Skin epidermis (tissue), 12 donors: ENCODE results near the gene PTPRT.
"Not testable (repeated sequence)": the region's sequence is repeated elsewhere in the genome, so short reads cannot be mapped to it uniquely, and the experiment has no call there.

Experiments used
- H3K27ac ChIP-seq, 21 experiments: fragments of 200-600 bp; sonication (generic) in 11 of 21; one replicate each; pipeline ENCODE4 v1.5.0; 2020; ENCODE audit warnings: mild to moderate bottlenecking in 3 of 21, inconsistent platforms in 2 of 21, moderate library complexity in 2 of 21
- H3K4me3 ChIP-seq, 7 experiments: fragments of 200-600 bp; sonication (generic) in 2 of 7; one replicate each; pipeline ENCODE4 v1.5.0; 2020; ENCODE audit warnings: inconsistent platforms in 2 of 7, mild to moderate bottlenecking in 2 of 7, moderate library complexity in 1 of 7

The PTPRT gene

DNA sequence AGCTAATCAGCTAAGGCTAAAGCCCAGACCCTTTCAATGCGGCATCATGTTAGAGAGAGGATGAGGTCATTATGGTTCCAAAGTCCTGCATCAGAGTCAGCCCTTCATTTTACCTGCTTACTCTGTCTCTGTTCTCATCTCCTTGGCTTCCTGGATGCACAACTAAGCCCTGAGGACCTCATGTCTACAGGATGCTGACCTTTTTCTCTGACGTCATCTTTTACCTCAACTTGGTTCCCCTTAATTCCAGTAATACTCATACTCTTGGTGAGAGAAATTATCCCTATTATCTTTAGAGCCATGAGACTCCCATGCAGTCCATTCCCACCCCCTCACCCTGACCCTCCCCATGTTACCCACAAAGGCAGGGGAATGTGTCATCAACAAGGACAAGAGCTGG lies 935.0 kb downstream of the PTPRT start:
- no peak overlapping the region for H3K4me3 ChIP-seq
- no peak overlapping the region for H3K27ac ChIP-seq

DNA sequence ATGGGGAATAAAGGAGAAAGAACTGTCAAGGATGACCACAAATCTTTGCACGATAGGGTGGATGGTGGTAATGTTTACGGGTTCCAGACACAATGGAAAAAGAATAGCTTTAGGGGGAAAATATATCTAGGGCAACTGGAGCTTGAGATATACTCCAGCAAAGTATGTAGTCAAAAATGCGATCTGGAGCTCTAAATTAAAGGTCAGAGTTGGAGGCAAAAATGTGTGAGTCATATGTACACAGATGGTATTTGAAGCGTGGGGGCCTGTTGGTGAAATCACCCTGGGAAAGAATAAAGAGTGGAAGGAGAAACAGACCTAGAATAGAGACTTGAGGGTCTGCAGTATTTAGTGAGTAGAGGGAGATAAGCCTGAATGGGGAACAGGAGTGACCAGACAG lies 937.6 kb downstream of the PTPRT start:
- H3K4me3 ChIP-seq, result no peak overlapping the region
- no peak overlapping the region for H3K27ac ChIP-seq

DNA sequence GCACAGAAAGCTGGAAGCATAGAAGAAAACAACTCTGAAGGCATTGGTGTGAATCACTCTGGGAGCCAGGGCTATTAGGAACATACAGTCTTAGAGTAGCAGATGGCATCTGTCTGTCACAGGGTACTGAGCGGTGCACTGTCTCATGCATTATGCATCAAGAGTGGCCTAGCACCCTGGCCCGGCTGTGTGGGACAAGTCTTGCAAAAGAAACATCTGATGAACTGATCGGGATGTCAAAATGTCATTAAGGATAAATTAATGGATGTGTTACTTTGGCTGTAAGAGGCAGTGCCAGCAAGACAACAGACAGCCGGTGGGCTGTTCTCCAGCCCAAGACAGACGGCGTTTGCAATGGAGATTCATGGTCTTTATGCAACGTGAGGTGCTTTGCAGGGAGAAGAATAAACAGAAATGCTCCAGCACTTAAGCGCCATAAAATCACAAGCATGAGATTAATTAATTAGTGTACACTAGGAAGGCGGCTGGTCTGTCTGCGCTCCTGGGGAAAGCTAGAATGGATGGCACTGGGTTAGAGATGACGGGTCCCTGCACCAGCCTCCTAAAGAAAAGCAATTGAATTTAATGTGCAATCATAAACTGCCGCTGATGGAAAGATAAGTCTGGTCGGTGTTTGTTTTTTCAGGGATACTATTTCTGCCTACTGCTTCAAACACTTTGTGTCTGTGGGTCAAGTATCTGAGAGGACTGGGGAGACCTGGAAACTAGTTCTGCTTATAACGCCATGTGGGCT lies 970.9 kb downstream of the PTPRT start:
- Histone ChIP-seq H3K27ac (no peak overlapping the region), H3K4me3 (no peak overlapping the region)

DNA sequence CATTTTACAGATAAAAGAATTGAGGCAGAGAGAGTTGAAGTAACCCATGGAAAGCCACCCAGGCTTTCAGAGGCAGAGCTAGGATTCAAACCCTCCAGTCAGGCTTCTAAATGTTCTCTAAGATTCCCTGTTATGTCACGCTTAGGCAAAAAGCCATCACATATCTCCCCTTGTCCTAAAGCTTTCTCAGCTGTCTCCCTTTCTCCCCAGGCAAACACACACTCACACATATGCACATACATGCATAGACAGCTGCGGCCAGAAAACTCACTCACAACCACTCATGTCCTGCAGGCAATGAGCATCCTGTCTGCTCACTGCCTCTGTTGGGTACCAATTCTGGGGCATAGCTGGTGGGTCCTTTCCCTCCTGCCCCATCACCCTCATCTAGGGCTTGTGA lies 975.6 kb downstream of the PTPRT start:
- no peak overlapping the region for H3K27ac ChIP-seq
- no peak overlapping the region for H3K4me3 ChIP-seq

DNA sequence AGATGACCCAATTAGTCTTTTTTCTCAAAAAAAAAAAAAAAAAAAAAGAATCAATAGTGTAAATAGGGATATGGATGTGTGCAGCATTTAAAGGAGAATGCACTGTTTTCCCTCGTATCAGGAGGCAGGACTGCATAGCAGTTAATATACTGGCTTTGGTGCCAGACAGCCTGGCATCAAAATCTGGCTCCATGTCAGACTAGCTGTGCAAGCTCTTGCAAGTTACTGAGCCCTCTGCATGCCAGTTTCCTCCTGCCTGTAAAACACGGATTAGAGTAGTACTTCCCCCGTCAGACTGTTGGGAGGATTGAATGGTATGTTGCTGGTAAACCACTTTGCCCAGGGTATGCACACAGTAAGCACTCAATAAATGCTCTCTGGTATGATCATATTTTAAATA lies 977.3 kb downstream of the PTPRT start:
- Histone ChIP-seq H3K27ac (no peak overlapping the region), H3K4me3 (no peak overlapping the region)

DNA sequence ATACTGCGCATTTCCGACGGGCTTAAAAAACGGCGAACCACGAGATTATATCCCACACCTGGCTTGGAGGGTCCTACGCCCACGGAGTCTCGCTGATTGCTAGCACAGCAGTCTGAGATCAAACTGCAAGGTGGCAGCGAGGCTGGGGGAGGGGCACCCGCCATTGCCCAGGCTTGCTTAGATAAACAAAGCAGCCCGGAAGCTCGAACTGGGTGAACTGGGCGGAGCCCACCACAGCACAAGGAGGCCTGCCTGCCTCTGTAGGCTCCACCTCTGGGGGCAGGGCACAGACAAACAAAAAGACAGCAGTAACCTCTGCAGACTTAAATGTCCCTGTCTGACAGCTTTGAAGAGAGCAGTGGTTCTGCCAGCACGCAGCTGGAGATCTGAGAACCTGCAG lies 983.1 kb downstream of the PTPRT start:
- not testable (repeated sequence) for H3K4me3 ChIP-seq, H3K27ac ChIP-seq

DNA sequence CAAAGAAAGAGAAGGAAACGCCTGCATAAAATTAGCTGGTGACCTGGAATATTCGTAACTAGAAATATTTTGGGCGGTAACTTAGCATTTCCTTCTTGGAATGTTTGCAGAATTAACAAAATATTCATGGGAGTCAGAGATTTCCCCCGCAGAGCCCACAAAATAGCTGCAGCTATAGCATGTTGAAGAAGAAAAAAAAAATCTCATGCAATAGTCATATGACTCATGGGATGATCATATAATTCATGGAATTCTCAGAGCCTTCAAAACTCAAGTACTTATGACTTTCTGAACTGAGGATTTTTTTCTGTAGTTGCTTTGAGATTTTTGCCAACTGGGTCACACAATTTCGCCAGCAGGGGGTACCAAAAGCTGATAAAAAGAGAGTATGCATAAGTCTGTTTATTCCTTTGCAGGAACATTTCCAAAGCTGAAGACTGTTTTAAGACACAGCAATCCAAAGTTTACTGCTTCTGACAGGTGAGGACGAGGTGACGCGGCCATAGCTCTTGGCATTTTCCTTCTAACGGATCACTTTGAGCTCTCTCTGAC lies 985.5 kb downstream of the PTPRT start:
- Histone ChIP-seq H3K4me3 (no peak overlapping the region), H3K27ac (no peak overlapping the region)

DNA sequence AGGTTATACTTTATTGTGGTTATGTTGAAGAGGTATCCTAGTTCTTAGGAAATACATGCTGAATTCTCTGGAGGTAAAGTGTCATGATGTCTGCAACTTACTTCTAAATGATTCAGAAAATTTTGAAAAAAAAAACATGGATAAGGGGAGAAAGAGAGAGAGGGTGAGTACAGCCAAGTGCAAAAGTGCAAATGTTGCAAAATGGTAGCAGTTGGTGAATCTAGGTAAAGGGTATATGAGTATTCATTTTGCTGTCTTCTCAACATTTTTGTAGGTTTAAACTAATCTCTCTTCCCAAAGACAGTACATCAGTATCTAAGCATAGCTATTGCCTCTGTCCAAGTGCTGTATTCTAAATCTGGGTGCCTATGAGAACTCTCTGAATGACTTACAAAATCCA lies 992.1 kb downstream of the PTPRT start:
- no peak overlapping the region for H3K27ac ChIP-seq

DNA sequence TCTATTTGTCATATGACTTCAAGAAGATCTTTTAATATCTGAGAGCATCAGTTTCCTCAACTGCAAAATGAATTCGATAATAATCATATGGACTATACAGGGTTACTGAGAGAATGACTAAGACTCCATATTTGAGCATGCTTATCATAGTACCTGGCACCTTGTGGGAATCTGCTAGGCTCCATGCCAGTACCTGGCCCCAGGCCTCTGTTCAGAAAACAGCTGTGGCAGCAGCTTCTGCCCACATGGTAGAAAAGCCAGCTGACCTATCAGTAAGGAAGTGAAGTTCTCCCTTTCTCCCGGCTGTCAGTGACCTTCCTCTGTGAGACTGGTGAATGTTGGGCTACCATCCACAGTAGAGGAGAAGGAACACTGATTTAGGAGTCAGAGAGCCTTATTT lies 996.6 kb downstream of the PTPRT start:
- H3K27ac ChIP-seq, result no peak overlapping the region
- H3K4me3 ChIP-seq, result no peak overlapping the region

More for the DNA sequence above, 992.1 kb downstream of the PTPRT start:
- no peak overlapping the region for H3K4me3 ChIP-seq

DNA sequence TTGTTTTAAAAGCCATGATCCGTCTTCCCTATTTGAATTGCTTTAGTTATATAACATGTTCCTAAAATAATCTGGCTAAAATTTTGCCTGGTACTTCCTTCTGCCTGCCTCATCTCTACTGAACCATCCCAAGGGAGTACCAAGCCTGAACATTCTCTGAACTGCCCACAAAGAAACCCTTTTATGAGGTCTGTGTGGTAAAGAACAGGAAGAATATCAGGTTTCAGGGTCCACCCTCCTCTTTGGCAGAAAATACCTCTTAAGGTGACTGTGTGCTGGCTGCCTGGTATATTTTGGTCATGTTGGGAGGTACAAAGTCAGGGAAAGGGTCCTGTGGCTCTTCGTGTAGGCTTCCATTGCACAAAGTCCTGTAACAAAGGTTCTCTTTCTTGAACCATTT lies 997.4 kb downstream of the PTPRT start:
- Histone ChIP-seq H3K4me3 (no peak overlapping the region), H3K27ac (no peak overlapping the region)

DNA sequence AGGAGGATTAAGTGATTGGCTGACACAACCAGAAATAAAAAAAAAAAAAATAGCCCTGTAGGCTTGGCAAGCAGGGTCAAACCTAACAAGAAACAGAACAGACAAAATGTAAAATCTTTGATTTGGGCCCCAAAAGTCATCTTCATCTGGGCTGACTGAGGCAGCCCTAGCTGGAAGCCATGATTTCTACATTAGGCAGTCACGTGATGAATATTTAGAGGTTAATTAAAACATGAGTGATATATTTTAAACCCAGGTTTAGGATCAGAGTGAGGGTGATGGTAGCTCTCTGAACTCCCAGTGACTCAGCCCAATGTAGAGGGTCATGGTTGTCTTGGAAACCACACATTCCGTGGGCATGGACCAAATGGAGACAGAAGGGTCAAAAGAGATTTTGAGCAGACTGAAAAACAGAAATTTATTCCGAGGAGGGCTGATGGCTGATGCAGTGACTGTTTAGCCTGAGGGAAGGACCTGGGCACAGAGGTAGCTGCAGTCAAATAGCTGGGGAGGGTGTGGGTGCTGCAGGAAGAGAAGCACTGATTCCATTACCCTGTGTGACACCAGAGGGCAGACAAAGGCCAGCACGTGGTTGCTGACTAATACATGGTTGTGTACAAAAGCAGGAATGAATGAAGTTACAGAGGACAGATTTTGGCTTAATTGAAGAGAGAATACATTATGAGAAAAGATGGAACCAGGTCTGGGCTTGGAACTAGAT lies 998.4 kb downstream of the PTPRT start:
- Histone ChIP-seq H3K4me3 (no peak overlapping the region), H3K27ac (no peak overlapping the region)

DNA sequence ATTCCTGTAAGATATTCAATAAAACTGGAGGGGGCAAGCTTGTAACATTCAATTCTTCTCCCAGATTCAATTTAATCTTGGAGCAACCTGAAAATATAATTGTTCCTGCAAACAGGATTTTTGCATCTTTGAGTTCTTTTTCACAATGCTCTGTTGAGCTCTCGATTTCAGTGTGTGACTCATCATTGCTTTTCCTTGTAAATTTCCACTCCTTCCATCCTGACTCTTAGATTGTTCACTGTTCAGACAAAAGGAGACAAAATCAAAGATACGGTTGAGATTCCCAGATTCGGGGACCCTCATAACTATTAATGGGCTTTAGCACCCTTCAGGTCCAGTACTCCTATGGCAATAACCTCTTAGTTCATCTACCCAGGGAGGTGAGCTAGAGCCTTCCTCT lies 999.6 kb downstream of the PTPRT start:
- Histone ChIP-seq H3K4me3 (no peak overlapping the region), H3K27ac (no peak overlapping the region)

DNA sequence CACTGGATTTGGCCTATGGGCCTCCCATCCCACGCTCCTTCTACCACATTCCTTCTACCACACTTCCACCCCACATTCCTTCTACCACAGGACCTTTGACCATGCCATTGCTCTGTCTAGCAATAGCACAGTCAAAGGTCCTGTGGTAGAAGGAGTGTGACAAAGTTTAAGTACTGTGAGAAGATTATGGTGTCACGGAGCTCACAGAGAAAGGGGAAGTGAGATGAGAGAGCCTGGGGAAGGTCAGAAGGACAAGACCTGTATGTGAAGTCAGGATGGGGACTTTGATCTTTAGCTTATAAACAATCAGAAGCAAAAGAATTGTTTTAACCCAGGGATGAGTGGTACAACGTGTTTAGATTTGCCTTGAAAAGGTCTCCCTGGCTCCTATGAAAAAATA lies 1003.4 kb downstream of the PTPRT start:
- H3K27ac ChIP-seq, result no peak overlapping the region
- H3K4me3 ChIP-seq, result no peak overlapping the region

DNA sequence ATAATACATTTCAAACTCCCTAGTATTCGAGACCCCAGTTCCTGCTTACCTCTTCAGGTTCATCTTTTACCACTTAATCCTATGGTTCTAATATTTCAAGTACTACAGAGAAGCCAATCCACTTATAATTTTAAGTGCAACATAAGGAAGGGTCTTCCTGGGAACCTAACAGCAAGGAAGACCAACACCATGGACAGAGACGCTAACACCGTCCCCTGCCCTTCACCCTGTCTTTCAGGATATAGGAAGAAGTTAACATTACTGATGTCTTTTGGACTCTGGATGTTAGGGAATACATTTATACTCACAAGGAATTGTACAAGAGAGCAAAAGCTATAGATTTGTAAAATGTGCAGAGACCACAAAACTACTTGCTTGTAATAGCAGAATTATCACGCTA lies 1006.6 kb downstream of the PTPRT start:
- H3K27ac ChIP-seq, result no peak overlapping the region

DNA sequence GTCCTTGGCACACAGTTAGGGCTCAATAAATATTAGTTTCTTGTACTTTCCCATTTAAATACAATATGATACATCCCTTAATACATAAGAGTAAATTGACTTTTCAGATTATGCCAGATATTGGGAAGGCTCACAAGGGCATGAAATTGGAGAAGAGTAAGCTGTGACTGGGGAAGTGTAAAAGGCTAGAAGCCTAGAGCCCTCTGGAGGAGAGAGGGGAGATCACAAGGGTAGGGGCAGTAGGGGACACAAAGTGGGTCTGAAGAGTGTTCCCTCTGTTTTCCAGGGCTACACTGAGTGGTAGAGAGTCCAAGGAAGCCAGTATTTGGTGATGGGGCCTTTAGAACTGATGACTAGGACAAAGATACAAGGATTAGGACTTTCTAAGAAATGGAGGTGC lies 1008.6 kb downstream of the PTPRT start:
- Histone ChIP-seq H3K4me3 (no peak overlapping the region), H3K27ac (no peak overlapping the region)

More for the DNA sequence above, 1006.6 kb downstream of the PTPRT start:
- no peak overlapping the region for H3K4me3 ChIP-seq

DNA sequence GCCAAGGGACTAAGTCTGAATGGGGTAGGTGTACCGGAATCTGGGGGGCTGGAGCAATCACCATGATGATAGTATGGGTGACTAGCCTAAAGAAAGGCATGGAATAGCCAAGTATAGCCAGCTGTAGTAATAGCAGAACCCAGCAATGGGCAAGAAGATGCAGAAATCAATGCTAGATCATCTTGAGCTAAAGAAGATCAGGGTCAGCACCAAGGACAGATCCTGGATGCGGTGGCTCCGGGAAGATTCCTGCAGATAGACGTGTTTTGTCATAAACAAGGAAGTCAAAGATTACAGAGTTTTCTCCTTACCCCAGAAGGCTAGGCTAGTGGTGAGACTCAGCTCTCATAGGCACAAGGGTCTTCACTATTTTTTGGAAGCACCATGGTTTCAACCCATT lies 1009.9 kb downstream of the PTPRT start:
- Histone ChIP-seq H3K27ac (no peak overlapping the region), H3K4me3 (no peak overlapping the region)

DNA sequence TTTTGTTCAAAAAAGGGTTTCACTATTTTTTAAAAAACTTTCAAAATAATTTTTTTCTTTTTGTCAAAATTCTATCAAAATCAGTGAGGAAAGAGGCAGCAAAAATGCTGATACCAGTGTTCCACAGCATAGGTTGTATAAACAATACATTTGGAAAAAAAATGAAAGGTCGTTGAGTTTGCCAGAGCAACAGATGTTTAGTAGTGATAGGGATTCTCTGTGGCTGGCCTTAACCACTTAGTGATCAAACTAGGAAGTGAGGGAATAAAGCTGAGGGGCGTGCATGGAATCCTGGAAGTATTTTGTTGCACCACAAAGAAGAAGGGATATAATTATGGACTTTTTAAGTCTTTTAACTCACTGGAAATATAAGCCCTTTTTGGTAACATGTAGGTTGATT lies 1016.3 kb downstream of the PTPRT start:
- Histone ChIP-seq H3K27ac (no peak overlapping the region), H3K4me3 (no peak overlapping the region)

DNA sequence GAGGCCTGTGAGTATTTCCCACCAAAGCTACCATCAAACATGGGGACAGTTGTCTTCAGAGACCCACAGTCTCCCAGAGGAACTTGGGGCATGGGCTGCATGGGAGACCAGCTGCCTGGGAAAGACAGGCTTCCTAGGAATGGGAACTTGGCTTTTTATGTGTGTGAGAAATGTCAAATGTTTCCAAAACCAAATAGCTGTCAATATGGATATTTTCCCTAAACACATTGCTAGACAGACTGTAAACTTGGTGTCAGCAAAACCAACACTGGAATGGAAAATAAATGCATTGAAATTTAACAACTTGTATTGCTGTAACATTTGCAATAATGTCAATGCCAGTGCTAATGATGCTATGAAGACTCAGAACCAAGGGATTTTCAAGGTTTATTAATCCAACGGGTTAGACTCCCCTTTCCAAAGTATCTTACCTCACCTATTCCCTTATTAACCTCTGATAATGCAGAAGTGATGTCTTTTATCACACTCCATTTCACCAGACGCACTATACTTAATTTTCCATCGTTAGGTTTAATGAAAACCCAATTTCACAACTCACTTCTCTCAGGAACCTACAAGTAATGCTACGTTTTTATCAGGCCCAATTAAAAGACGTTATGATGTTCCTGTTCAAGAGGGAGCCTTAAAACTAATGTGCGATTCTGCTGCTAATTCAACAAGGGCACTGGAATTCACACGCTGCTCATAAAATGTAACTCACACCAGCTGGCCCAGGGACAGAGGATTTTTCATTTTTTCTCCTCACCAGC lies 1025.4 kb downstream of the PTPRT start:
- no peak overlapping the region for H3K27ac ChIP-seq
- no peak overlapping the region for H3K4me3 ChIP-seq

DNA sequence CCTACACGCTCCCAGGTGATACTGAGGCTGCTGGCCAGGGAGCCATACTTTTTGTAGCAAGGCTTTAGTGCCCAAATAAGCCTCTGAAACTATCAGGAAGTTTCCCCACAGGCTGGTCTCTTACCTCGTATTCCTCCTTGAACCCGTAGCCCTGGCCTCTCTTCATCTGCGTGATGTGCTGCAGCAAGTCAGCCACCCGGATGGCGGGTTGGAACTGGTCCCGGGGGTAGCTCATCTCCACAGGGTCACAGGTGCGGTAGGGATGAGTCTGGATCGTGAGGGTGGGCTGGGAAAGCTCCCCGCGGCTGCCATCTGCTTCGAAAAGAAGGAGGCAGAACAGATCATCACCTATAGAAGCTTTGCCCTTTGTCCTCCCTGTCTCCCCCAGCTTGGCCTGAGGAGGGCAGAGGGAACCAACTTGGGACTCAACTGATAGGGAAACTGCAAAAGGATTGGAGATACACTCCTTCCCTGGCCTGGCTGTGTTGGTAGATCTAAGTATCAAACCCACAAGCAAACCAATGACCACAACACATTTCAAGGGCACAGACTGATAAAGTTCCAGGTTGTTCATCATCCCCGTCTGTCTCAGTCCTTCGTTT lies 1028.4 kb downstream of the PTPRT start:
- H3K27ac ChIP-seq, result no peak overlapping the region

DNA sequence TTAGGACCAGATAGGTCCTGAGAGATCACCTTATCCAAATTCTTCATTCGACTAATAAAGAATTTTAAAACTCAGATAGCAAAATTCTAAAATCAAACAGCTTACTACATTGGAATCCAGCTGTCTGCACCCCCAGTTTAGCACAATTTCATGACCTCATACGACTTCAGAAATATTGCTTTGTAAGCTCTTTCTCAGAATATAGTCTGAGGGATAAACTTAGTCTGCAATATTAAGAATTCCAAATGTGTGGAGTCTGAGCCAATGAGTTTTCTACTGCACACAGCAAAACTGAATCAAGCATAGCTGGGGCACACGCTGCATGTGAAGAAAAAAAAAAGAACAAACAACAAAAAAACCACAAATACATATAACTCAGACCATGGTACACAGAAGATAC lies 1029.9 kb downstream of the PTPRT start:
- H3K4me3 ChIP-seq, result no peak overlapping the region
- H3K27ac ChIP-seq, result no peak overlapping the region

More for the DNA sequence above, 1028.4 kb downstream of the PTPRT start:
- no peak overlapping the region for H3K4me3 ChIP-seq
